ENCODE measurements around the gene RASSF4. TPM values are rescaled to one million over a fixed set of nuclear protein-coding genes. Genes with fewer than 3 reads are reported as not detected.

RASSF4 gene
- total RNA-seq, 1 experiment from 2014 or later, result 11.5 TPM

DNA sequence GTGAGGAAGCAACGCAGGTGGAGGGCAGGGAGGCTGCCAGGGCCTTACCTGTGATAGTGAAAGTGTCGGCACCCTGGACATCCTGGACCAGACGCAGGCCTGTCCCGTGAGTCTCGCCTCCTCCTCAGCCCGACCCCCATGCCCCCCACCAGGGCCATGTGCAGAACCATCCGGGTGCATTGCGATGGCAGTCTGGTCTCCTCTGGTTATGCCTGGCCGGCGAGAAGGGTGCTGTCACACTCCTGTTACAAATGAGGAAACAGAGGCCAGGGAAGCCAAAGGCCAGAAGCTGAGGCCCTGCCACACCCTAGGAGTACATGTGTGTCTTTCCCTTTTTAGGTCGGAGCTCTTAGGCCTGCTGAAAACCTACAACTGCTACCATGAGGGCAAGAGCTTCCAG is 11.8 kb downstream of the RASSF4 start:
- Histone ChIP-seq H4K91ac (ENCODE audit: insufficient read length, low read depth, low read length) (no peak overlapping the region), H3K79me1 (ENCODE audit: insufficient read depth, low read depth, low read length, poor library complexity, severe bottlenecking) (no peaks in the 10 kb centered on the region), H3T11ph (ENCODE audit: low read length) (no peak overlapping the region), H3K9me3 (ENCODE audit: control insufficient read depth, low read depth, low read length) (no peaks in the 10 kb centered on the region), H2BK5ac (ENCODE audit: insufficient read length, low read length) (no peak overlapping the region), H4K8ac (replicated peaks; ENCODE audit: insufficient read length, low read depth, low read length) (no peak overlapping the region), H3K27me3 (ENCODE audit: insufficient read depth, low read length) (no peaks in the 10 kb centered on the region), H3K79me2 (ENCODE audit: insufficient read depth, low read length) (no peaks in the 10 kb centered on the region), H3K9ac (ENCODE audit: extremely low read depth, insufficient read length, low read length) (no peak overlapping the region), H3K4ac (ENCODE audit: low read depth, low read length) (no peak overlapping the region), H2BK20ac (ENCODE audit: low read depth, low read length, poor library complexity, severe bottlenecking) (no peak overlapping the region), H2BK15ac (ENCODE audit: low read depth, low read length) (no peak overlapping the region), H2AK5ac (ENCODE audit: insufficient read length, low read length) (no peak overlapping the region), H3K4me1 (ENCODE audit: insufficient read depth, low read length) (peaks cover 10% of the 10 kb centered on the region), H2AFZ (ENCODE audit: low read length) (no peak overlapping the region), H3K23me2 (ENCODE audit: insufficient read length, low read depth, low read length, poor library complexity, severe bottlenecking) (peaks cover 4% of the 10 kb centered on the region), H4K20me1 (ENCODE audit: control insufficient read depth, insufficient read depth, insufficient read length) (no peaks in the 10 kb centered on the region), H3K14ac (ENCODE audit: insufficient read depth, low read length) (no peak overlapping the region), H3K56ac (ENCODE audit: insufficient read length, low read depth, low read length) (no peak overlapping the region), H3K23ac (ENCODE audit: insufficient read length, low read depth, low read length) (no peak overlapping the region), H4K5ac (ENCODE audit: insufficient read length, low read depth, low read length) (no peak overlapping the region), H3K27ac (ENCODE audit: insufficient read length, low read depth, low read length) (no peak overlapping the region), H3K4me2 (ENCODE audit: insufficient read depth, insufficient read length, low read length) (no peak overlapping the region), H3K18ac (ENCODE audit: insufficient read length, low read depth, low read length) (no peak overlapping the region), H2BK12ac (ENCODE audit: insufficient read length, low read depth, low read length) (no peak overlapping the region), H2BK120ac (ENCODE audit: low read depth, low read length, poor library complexity, severe bottlenecking) (no peak overlapping the region)
- Mint-ChIP-seq H3K4me1 (peaks cover 39 to 40% of the 10 kb centered on the region in 2 experiments), H3K36me3 (ENCODE audit: insufficient read depth in 1 of 3, low read depth in 3 of 3) (peaks cover 5 to 27% (median 13%) of the 10 kb centered on the region in 3 experiments; a peak in 5 of 7 replicates), H3K4me3 (no peak overlapping the region), H3K27ac (no peak overlapping the region), H3K9me3 (no peaks in the 10 kb centered on the region; a peak in 1 of 5 replicates), H3K27me3 (ENCODE audit: low read depth) (no peaks in the 10 kb centered on the region)
- DNase-seq, result no peak
- WGBS (ENCODE audit: extremely low coverage, insufficient read length, low lambda C conversion rate), result no CpG with 5 or more reads among the region's 11 CpGs
- TF ChIP-seq, protein P1, sequence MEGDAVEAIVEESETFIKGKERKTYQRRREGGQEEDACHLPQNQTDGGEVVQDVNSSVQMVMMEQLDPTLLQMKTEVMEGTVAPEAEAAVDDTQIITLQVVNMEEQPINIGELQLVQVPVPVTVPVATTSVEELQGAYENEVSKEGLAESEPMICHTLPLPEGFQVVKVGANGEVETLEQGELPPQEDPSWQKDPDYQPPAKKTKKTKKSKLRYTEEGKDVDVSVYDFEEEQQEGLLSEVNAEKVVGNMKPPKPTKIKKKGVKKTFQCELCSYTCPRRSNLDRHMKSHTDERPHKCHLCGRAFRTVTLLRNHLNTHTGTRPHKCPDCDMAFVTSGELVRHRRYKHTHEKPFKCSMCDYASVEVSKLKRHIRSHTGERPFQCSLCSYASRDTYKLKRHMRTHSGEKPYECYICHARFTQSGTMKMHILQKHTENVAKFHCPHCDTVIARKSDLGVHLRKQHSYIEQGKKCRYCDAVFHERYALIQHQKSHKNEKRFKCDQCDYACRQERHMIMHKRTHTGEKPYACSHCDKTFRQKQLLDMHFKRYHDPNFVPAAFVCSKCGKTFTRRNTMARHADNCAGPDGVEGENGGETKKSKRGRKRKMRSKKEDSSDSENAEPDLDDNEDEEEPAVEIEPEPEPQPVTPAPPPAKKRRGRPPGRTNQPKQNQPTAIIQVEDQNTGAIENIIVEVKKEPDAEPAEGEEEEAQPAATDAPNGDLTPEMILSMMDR (conservative IDR thresholded peaks at IDR 0.05), result no peak
